ENCODE data around the gene LASP1.

DNA sequence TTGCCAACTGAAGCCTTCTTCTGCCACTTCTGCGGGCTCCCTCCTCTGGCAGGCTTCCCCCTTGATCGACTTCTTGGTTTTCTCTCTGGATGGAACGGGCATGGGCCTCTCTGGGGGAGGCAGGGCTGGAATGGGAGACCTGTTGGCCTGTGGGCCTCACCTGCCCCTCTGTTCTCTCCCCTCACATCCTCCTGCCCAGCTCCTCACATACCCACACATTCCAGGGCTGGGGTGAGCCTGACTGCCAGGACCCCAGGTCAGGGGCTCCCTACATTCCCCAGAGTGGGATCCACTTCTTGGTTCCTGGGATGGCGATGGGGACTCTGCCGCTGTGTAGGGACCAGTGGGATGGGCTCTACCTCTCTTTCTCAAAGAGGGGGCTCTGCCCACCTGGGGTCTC lies 49.1 kb downstream of the LASP1 start:
- TF ChIP-seq CTCF (IDR thresholded peaks at IDR 0.05): no peak
- TF ChIP-seq POLR2A (IDR thresholded peaks at IDR 0.05): no peak

Data from body of pancreas (tissue), 4 donors.